Left lobe of liver (tissue), 2 donors: ENCODE measurements around the gene PIAS4. TPM values are rescaled to one million over a fixed set of nuclear protein-coding genes. Genes with fewer than 3 reads are reported as not detected.

ENCODE experiments used
- ATAC-seq: fragments of 200-7000 bp; cut with Tn5 transposase; one replicate; pipeline ENCODE4 v1.9.1; 2020; ENCODE audit warnings: mild to moderate bottlenecking, moderate library complexity
- DNase-seq: peaks from one replicate; pipeline ENCODE4 v3.0.0-alpha.2; 2020; ENCODE audit warnings: low spot score
- total RNA-seq: library from RNA; stranded (reverse); gene quantifications from one replicate; pipeline ENCODE4 v1.2.1, GENCODE V29; 2021
- donor health status: DM: no; HTN: no; CAD: no; lungs with moderate emphysema.
- donor health status: DM: no; HTN: yes; CAD: no.

Gene PIAS4
- total RNA-seq, 1 donor from 2014 or later: 13.6 TPM

DNA sequence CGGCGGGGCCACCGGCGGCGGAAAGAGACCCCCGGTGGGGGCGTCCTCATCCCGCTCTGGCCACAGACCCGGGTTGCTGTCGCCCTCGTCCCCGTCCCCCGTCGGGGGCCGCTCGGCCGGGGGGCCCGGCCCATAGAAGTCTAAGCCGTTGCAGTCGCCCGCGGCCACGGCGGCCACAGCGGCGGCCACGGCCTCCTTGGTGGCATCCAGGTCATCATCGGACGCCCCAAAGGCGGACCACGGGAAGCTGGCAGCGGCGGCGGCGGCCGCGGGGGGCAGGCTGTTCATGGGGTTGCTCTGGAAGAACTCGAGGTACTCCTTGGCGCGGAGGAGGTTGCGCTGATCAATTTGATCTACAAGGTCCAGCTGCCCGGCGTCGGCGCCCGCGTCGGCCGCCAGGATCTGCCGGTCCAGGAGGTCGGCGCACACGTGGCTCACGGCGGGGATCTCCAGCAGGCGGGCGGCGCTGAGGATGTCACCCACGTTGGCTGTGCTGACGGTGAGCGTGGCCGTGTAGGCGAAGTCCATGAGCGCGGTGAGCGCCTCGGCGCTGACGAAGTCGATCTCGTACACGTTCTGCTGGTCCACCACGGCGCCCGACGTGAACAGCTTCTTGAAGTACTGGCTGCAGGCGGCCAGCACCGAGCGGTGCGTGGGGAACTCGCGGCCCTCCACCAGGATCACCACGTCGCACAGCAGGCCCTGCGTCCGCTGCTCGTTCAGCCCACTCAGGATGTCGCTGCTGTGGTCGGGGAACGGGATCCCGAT lies 47.1 kb downstream of the PIAS4 start:
- DNase-seq (peak; percentile 46), ATAC-seq (no peak)

GRCh38 chr19:4055209-4055552 lies 47.6 kb downstream of the PIAS4 start:
- DNase-seq (no peak), ATAC-seq (no peak)

- DNase-seq (peak; percentile 85), ATAC-seq (peak; percentile 58)
These were observed 50.6 kb downstream of the PIAS4 start for GRCh38 chr19:4057931-4058692.

- DNase-seq (no peak), ATAC-seq (peak; percentile 8)
These were observed 51.3 kb downstream of the PIAS4 start for GRCh38 chr19:4058693-4059452.

DNA sequence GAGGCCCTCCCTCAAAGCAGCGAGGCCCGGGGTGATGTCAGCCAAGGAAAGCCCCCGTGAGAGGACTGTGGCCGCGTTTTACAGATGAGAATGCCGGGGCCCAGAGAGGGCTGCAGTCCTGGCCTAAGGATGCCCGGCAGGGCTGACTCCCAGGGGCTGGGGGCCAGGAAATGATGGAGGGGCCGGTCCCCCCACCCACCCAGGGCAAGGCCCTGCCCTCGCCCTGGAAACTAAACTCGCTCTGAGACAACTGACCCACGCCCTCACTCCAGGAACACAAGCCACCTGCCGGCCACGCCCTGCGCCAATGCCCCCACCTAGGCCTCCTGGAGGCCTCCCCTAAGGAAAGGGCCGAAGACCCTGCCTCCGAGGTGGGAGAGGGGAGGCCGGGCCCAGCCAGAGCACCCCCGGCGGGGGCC lies 51.9 kb downstream of the PIAS4 start:
- no peak for ATAC-seq
- DNase-seq: no peak

DNA sequence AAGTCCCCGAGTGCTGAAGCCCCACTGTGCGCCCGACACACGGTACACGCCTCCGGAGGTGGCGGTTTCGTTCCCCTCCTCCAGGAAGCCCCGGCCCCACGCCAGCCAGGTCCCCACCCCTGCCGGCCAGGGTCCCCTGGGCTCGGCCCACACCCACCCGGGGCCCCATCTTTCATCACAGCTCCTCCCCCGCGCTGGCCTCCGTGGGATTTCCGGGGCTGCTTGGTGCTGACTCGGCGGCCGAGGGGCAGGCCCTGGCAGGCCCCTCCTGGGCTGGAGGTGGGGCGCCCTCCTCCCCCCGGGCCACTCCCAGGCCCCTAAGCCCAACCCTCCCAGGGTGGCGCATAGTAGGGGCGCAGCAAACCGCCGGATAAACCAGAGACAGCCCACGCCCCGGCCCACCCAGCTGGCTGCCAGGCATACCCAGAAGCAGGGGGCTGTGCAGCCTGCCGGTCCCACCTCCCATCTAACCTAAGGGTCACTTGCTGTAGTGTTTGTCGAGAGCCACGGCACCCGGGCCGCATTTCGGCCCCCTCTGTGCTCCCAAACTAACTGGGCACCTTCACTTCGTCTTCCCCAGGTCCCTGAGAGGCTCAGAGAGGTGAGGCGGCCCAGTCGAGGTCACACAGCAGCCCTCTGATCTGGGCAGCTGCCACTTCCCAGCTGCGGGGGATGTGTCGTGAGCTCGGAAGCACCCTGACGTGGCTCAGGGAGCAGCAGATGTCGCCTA lies 52.5 kb downstream of the PIAS4 start:
- DNase-seq: no peak
- ATAC-seq: no peak

- no peak for DNase-seq
- ATAC-seq: no peak
These were observed 53.2 kb downstream of the PIAS4 start for GRCh38 chr19:4060621-4061177.

GRCh38 chr19:4061178-4061682 lies 53.7 kb downstream of the PIAS4 start:
- ATAC-seq: peak; percentile 55

DNA sequence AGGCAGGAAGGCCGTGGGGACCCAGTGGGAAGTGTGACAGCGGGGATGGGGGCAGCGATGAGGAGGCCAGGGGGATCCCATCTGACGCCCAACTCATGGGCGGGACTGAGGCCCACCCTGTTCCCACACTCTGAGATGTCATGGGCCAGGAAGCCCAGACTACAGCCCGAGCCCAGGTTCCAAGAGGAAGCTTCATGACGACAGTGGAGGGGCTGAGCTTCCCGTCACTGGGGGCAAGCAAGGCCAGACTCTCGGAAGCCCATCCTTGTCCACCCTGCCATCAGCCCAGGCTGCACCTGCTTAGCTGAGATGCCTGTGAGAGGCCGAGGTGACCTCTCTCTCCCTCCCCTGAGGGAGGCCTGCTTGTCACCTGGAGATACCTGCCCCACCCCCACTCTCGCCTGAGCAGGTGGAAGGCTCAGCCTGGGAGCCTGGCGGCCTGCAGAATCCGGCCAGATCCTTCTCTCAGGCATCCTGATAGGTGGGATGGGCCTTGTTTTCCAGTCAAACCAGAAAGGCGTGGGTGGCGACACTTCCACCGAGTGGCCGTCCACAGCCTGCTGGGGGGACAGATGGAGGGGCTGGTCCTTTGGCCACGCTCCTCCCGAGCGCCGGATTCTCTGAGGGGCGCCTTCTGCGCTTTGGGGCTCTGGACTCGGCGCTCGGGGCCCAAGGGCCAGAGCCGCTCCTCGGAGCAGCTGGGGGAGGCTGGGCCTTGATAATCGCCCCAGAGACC lies 54.3 kb downstream of the PIAS4 start:
- ATAC-seq (peak; percentile 19), DNase-seq (peak; percentile 77)

More at GRCh38 chr19:4061178-4061682, 53.7 kb downstream of the PIAS4 start:
- DNase-seq: peak; percentile 97

GRCh38 chr19:4062419-4063368 lies 55.2 kb downstream of the PIAS4 start:
- DNase-seq: no peak
- ATAC-seq: no peak

- DNase-seq (no peak), ATAC-seq (no peak)
These were observed 56.0 kb downstream of the PIAS4 start for GRCh38 chr19:4063369-4064148.

DNA sequence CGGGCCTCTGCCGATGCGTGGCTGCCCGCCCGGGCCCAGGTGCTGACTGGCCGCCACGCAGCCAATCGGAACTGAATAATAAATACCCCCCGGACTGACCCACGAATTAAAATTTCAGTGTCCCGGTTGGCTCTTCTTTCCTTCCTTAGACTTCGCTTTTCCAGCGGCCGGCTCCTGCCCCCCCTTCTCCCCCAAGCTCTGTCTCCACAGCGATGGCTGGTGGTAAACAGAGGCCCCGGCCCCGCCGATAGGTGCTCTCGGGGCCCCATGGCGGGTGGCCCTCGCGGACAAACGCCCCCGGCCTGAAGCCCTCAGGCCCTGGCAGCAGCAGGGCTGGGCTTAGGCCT lies 56.6 kb downstream of the PIAS4 start:
- DNase-seq: no peak
- ATAC-seq: no peak

- ATAC-seq: no peak
- peak; percentile 67 for DNase-seq
These were observed 57.1 kb downstream of the PIAS4 start for GRCh38 chr19:4064496-4065260.

DNA sequence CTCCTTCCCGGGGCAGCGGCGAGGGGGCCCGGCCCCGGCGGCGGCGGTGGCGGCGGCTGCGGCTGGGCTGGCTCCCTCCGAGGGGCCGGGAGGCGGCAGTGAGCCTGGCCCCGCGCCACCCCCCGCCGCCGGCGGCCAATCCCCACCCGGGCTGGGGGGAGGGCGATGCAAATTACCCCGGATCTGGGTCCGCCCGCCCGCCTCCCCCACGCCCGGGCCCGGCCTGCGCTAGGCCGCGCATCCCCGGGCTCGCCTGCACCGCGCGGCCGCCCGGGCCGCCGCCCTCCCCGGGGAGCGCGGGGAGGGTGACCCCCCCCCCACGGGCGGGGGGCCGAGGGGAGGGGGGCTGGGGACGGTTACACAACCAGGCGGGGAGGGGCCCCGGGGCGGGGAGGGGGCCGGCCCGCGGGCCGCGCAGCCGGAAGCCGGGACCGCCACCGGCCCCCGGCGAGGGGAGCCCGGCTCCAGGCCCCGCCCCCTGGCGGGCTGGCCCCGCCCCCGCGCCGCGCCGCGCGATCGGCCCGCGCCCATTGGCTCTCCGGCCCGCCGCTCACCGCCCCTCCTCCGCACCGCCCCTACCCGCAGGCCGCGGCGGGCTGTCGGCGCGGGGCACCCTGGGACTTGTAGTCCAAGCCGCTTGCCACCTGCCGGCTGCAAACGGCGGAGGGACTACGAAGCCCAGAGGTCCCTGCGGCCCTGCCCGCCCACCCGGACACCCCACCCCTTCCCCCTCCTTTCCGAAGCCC lies 58.1 kb downstream of the PIAS4 start:
- DNase-seq (peak; percentile 98), ATAC-seq (peak; percentile 71)

GRCh38 chr19:4066176-4066606 lies 58.7 kb downstream of the PIAS4 start:
- ATAC-seq (no peak), DNase-seq (peak; percentile 74)

GRCh38 chr19:4066682-4067395 lies 59.3 kb downstream of the PIAS4 start, which contains the start of gene ZBTB7A:
TSS of gene ZBTB7A (minus strand) at chr19:4066899. CDS start at chr19:4055232, 11,667 bp downstream.
- DNase-seq (peak; percentile 80), ATAC-seq (peak; percentile 42)
